ENCODE data around the gene GLP1R.

The GLP1R gene

GRCh38 chr6:39086294-39086693 lies 37.7 kb downstream of the GLP1R start:
- DNase-seq (ENCODE audit: low read depth), result no peak

DNA sequence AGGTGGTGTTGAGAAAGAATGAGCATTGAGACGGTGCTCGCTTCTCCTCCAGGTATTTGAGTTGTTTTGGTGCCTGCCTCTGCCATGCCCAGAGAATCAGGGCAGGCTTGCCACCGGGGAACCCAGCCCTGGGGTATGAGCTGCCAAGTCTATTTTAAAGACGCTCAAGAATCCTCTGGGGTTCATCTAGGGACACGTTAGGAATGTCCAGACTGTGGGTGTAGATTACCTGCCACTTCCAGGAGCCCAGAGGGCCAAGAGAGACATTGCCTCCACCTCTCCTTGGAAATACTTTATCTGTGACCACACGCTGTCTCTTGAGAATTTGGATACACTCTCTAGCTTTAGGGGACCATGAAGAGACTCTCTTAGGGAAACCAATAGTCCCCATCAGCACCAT lies 38.1 kb downstream of the GLP1R start:
- no peak for DNase-seq (ENCODE audit: low read depth)

- no peak for DNase-seq (ENCODE audit: low read depth)
Measured at GRCh38 chr6:39087197-39087596, 38.6 kb downstream of the GLP1R start.

DNA sequence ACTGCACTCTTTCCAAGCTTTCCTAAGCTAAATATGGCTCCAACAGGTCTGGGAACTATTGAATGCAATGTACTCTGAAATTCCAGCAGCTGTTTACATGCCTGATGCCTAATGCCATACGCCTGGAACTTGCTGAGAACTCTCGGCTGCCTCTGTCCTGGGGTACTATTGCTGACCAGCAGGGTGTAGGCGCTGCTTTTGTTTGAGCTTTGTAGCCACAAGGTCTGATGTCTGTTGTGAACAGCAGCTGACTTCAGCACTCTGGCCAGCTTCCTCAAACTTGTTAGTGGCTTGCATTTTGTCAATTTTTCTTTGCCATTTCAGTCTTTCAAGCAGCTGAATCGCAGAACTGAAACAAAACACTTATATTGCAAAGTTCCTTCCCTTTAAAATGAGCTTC lies 39.8 kb downstream of the GLP1R start:
- no peak for DNase-seq (ENCODE audit: low read depth)

DNA sequence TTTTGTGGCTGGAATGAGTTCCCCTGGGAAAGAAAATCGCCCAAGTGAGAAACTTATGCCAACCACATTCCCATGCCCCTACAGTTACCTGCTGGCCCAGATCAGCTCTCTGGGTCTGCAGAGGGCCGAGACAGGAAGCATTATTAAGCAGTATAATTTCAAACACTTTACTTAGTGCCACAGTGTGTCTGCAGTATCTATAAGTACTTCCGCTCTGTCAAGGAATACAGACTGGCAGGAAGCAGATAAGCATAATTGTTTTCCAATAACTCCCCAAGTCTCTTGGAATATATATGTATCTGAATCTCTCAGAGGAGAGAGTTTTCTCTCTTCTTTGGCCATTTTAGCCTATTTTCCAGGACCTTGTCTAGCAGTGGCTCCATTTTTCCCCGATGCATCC lies 41.5 kb downstream of the GLP1R start:
- no peak for DNase-seq (ENCODE audit: low read depth)

DNA sequence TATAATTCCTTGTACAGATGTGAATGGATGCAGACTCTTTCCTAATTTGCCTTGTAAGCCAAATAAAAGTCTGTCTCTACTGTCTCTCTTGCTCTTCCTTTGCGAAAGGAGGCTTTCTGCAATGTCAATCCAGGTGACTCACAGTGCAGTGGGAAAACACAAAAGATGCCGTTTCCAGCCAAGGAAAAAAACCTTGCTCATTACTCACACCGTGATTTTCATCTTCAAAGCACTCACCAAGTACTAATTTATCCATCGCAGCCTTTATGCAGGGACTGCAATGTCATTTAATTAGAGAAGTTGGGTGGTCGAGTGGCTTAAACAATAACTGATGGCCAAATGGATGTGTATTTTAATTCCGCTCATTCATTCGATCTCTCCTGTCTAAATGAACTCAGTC lies 42.6 kb downstream of the GLP1R start:
- DNase-seq (ENCODE audit: low read depth), result no peak

DNA sequence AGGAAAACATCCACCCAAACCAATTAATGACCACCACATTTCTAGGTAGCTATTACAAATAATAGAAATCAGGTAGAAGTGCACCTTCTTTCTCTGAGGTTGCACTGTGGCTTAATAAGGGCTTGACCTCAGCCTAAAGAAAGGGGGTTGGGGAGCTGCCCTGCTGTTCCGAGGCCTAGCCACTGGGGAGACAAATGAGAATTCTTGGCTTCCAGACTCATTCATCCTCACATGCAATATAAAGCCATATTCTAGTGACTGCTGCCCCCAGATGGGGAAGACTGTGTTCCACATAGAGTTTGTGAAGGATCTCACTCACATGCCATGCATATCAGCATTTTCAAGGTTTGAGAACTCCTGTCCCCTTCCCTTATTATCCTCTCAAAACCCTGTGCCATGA lies 43.5 kb downstream of the GLP1R start:
- no peak for DNase-seq (ENCODE audit: low read depth)

GRCh38 chr6:39093149-39093708 lies 44.6 kb downstream of the GLP1R start:
- DNase-seq (ENCODE audit: low read depth), result no peak

GRCh38 chr6:39095578-39095977 lies 47.0 kb downstream of the GLP1R start:
- DNase-seq (ENCODE audit: low read depth), result no peak

- DNase-seq (ENCODE audit: low read depth), result no peak
Measured at GRCh38 chr6:39100358-39100757, 51.8 kb downstream of the GLP1R start.

GRCh38 chr6:39102071-39102820 lies 53.7 kb downstream of the GLP1R start:
- DNase-seq (ENCODE audit: low read depth), result no peak

DNA sequence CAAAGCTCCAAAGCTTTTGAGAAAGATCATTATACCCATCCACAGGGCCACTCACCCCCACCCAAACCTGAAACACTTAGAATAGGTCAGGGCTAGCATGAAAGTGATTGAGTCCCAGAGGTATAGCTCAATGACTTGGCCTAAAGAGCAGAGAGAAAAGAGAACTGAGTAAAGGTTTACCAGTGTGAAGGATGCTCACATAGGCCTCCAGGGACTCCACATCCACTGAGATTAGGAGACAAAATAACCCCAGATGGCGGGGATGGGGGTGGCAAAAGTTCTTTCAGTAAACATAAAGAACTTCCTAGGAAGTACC lies 54.2 kb downstream of the GLP1R start:
- DNase-seq (ENCODE audit: low read depth), result no peak

DNA sequence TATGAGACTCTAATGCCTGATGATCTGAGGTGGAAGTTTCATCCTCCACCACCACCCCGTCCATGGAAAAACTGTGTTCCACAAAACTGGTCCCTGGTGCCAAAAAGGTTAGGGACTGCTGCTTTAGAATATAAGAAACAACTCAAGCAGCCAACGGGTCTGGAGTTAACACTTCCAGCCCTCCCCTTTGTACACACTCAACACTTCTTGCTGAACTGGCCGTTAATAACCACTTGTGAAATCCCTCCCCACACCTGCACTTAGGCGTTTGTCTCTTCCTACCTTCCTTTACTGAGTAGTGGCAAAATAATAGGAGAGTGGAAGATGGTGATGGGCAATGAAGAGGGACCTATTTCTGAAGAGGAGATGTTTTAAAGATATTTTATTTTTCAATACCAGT lies 55.9 kb downstream of the GLP1R start:
- DNase-seq (ENCODE audit: low read depth), result no peak

DNA sequence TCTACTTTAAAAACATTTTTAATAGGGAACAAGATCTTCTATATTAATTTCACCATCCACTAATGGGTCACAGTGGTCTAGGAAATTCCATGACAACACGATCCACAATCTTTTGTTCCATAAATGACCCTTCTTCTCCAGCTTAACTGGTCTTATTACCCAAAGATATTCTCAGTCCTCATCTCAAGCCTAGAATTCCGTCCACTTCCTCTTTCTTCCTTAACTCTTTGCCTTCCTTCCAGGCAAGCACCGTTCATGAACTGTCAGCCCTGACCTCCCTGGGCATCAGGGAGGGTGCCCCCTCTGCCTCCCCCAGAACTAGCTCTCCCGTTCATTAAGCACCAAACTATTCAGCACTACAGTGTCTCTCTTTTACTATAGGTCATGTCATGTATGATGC lies 58.5 kb downstream of the GLP1R start:
- DNase-seq (ENCODE audit: low read depth), result no peak

- no peak for DNase-seq (ENCODE audit: low read depth)
Measured at GRCh38 chr6:39107641-39108040, 59.1 kb downstream of the GLP1R start.

DNA sequence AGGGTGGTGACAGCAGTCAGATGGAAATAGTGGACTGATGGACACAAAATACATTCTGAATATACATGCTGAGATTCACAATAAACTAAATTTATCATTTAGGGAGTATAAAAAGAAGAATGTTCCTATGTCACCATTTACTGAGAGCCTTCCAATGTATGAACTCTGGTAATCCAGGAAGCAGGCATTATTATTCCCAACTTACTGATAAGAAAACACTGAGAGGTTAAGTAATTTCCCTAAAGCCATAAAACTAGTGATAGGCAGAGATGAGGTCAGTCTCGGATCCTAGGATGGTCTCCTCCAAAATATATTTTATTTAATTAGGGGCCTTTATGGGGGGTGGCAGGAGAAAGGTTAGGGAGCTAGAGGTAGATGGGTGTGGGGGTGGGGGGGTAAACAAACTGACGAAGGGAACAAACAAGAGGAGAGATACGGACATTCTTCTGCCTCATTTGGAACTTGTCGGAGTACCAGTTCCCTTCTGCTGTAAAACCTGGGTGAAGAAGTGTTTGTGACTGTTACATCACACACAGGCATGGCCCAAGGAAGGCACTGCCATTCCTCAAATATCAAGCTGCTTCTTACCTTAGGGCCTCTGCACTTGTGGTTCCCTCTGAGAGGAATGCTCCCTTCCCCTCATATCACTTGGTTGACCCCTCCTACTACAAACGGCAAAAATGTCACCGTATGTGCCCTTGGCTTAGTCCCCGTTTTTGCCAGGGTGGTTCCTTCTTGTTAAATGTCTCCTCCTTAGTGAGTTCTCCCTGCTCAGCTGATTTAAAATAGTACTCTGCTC lies 59.7 kb downstream of the GLP1R start:
- no peak for DNase-seq (ENCODE audit: low read depth)

GRCh38 chr6:39111280-39111679 lies 62.7 kb downstream of the GLP1R start:
- no peak for DNase-seq (ENCODE audit: low read depth)

GRCh38 chr6:39113788-39114187 lies 65.2 kb downstream of the GLP1R start:
- DNase-seq (ENCODE audit: low read depth), result no peak

DNA sequence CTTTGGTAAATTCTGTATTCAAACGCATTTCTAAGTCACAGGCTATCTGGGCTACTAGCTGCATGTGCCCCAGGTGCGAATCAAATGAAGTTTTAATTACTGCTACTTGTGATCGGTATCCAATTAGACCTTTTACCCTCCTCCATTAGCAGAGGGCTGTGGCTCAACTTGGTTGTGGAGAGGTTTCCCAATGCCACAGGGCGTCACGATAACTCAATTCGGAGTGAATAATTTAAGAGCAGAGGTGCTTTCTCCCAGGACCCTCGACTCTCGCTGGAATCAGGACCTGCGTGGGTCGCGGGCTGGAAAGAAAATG lies 65.8 kb downstream of the GLP1R start:
- DNase-seq (ENCODE audit: low read depth), result no peak

GRCh38 chr6:39114704-39115599 lies 66.4 kb downstream of the GLP1R start, which contains the start of gene SAYSD1:
SAYSD1 (minus strand) TSS chr6:39115186; CDS start chr6:39115089, 97 bp downstream.
- DNase-seq (ENCODE audit: low read depth), result peak; percentile 80

- DNase-seq (ENCODE audit: low read depth), result no peak
Measured at GRCh38 chr6:39118921-39119320, 70.3 kb downstream of the GLP1R start.

- DNase-seq (ENCODE audit: low read depth), result no peak
Measured at GRCh38 chr6:39124114-39124513, 75.5 kb downstream of the GLP1R start.

GRCh38 chr6:39128106-39128505 lies 79.5 kb downstream of the GLP1R start:
- no peak for DNase-seq (ENCODE audit: low read depth)

All from stimulated activated CD8-positive, alpha-beta memory T cell treated with anti-CD3 and anti-CD28 coated beads, Interleukin-7, amount 100 ng/mL, for 24 hours (primary cell).